Muscle layer of duodenum (tissue), 2 donors: Measurements from ENCODE around the gene NKAPD1.
"Not testable (repeated sequence)": the region's sequence is repeated elsewhere in the genome, so short reads cannot be mapped to it uniquely, and the experiment has no call there.

Experiments
- H3K27ac ChIP-seq: one replicate; pipeline ENCODE4 v1.7.0; 2013; ENCODE audit warnings: mild to moderate bottlenecking, low read length
- H3K27me3 ChIP-seq: one replicate; pipeline ENCODE4 v1.7.0; 2013; ENCODE audit warnings: low read depth, mild to moderate bottlenecking, control low read depth, low read length
- H3K36me3 ChIP-seq, 2 donors: one replicate each; pipeline ENCODE4 v1.7.0; 2013; ENCODE audit warnings: low read length in 2 of 2, control low read depth in 1 of 2, mild to moderate bottlenecking in 1 of 2; ENCODE audit not compliant: insufficient read depth in 2 of 2, control insufficient read depth in 1 of 2
- H3K4me1 ChIP-seq, 2 donors: one replicate each; pipeline ENCODE4 v1.7.0; 2013; ENCODE audit warnings: low read length in 2 of 2, mild to moderate bottlenecking in 2 of 2, control low read depth in 1 of 2, moderate library complexity in 1 of 2; ENCODE audit not compliant: insufficient read depth in 2 of 2, control insufficient read depth in 1 of 2
- H3K4me3 ChIP-seq, 2 donors: one replicate each; pipeline ENCODE4 v1.7.0; 2013; ENCODE audit warnings: low read length in 2 of 2, low read depth in 1 of 2, mild to moderate bottlenecking in 1 of 2
- H3K9me3 ChIP-seq, 2 donors: one replicate each; pipeline ENCODE4 v1.7.0; 2013; ENCODE audit warnings: low read length in 2 of 2, control low read depth in 1 of 2, mild to moderate bottlenecking in 1 of 2; ENCODE audit not compliant: control insufficient read depth in 1 of 2
- donor health status: healthy.

Gene NKAPD1

GRCh38 chr11:112073941-112074811 is at the start of gene NKAPD1, which contains the start of gene PIH1D2:
Gene NKAPD1, plus strand, starts transcription at chr11:112074299. Its CDS starts 1,276 bp downstream, at chr11:112075575.
Gene PIH1D2, minus strand, starts transcription at chr11:112074017. Its CDS starts 843 bp downstream, at chr11:112073174.
- H3K4me3 ChIP-seq = peak within 1 kb of the TSS; percentile 91 to 100
- no peaks in the 10 kb centered on the region for H3K27me3 ChIP-seq
- H3K36me3 ChIP-seq = peaks cover 15 to 30% of the 10 kb centered on the region in 2 donors
- no peaks in the 10 kb centered on the region for H3K9me3 ChIP-seq
- peaks cover 8 to 22% of the 10 kb centered on the region in 2 donors for H3K4me1 ChIP-seq
- peak within 1 kb of the TSS; percentile 83 for H3K27ac ChIP-seq

- Histone ChIP-seq H3K4me3 (peak within 1 kb of the TSS; percentile 75 to 98), H3K27ac (peak within 1 kb of the TSS; percentile 92), H3K9me3 (no peaks in the 10 kb centered on the region), H3K36me3 (peaks cover 22 to 35% of the 10 kb centered on the region in 2 donors), H3K27me3 (no peaks in the 10 kb centered on the region), H3K4me1 (peaks cover 5 to 14% of the 10 kb centered on the region in 2 donors)
Measured at GRCh38 chr11:112024773-112025678, 49.1 kb upstream of the NKAPD1 start, which contains the start of gene DLAT. Gene DLAT, plus strand, starts transcription at chr11:112025408. Its CDS starts 65 bp downstream, at chr11:112025473.

- no peaks in the 10 kb centered on the region for H3K27me3 ChIP-seq
- peaks cover 27 to 35% of the 10 kb centered on the region in 2 donors for H3K36me3 ChIP-seq
- H3K4me3 ChIP-seq = peak overlapping the region; percentile 75 to 98
- H3K9me3 ChIP-seq = no peaks in the 10 kb centered on the region
- peaks cover 5 to 14% of the 10 kb centered on the region in 2 donors for H3K4me1 ChIP-seq
- H3K27ac ChIP-seq = peak overlapping the region; percentile 92
Measured at GRCh38 chr11:112025707-112026106, 48.4 kb upstream of the NKAPD1 start.

- H3K4me3 ChIP-seq, H3K27ac ChIP-seq, H3K27me3 ChIP-seq, H3K9me3 ChIP-seq: not testable (repeated sequence)
- Histone ChIP-seq H3K36me3 (peaks cover 27 to 35% of the 10 kb centered on the region in 2 donors), H3K4me1 (peaks cover 5 to 14% of the 10 kb centered on the region in 2 donors)
Measured at GRCh38 chr11:112026784-112027410, 47.2 kb upstream of the NKAPD1 start.

- Histone ChIP-seq H3K4me3 (no peak overlapping the region), H3K27ac (no peak overlapping the region), H3K36me3 (peaks cover 32 to 46% of the 10 kb centered on the region in 2 donors)
Measured at GRCh38 chr11:112029460-112029859, 44.6 kb upstream of the NKAPD1 start.

GRCh38 chr11:112033902-112034301 is 40.2 kb upstream of the NKAPD1 start:
- no peaks in the 10 kb centered on the region for H3K4me1 ChIP-seq
- peaks cover 40 to 61% of the 10 kb centered on the region in 2 donors for H3K36me3 ChIP-seq
- no peaks in the 10 kb centered on the region for H3K9me3 ChIP-seq
- no peaks in the 10 kb centered on the region for H3K27me3 ChIP-seq
- H3K27ac ChIP-seq = no peak overlapping the region
- H3K4me3 ChIP-seq = no peak overlapping the region

More at GRCh38 chr11:112029460-112029859, 44.6 kb upstream of the NKAPD1 start:
- no peaks in the 10 kb centered on the region for H3K27me3 ChIP-seq
- H3K9me3 ChIP-seq = no peaks in the 10 kb centered on the region
- H3K4me1 ChIP-seq = peaks cover under 1 to 6% of the 10 kb centered on the region in 2 donors

GRCh38 chr11:112037527-112037926 is 36.6 kb upstream of the NKAPD1 start:
- Histone ChIP-seq H3K4me3 (no peak overlapping the region), H3K27ac (no peak overlapping the region), H3K36me3 (peaks cover 29 to 46% of the 10 kb centered on the region in 2 donors), H3K9me3 (no peaks in the 10 kb centered on the region), H3K27me3 (no peaks in the 10 kb centered on the region), H3K4me1 (no peaks in the 10 kb centered on the region)

GRCh38 chr11:112042161-112042960 is 31.7 kb upstream of the NKAPD1 start:
- H3K9me3 ChIP-seq = no peaks in the 10 kb centered on the region
- H3K4me1 ChIP-seq = no peaks in the 10 kb centered on the region
- H3K4me3 ChIP-seq = no peak overlapping the region
- peaks cover 33 to 49% of the 10 kb centered on the region in 2 donors for H3K36me3 ChIP-seq
- no peak overlapping the region for H3K27ac ChIP-seq
- H3K27me3 ChIP-seq = no peaks in the 10 kb centered on the region

GRCh38 chr11:112042961-112043304 is 31.2 kb upstream of the NKAPD1 start:
- H3K4me3 ChIP-seq = no peak overlapping the region
- no peaks in the 10 kb centered on the region for H3K9me3 ChIP-seq
- H3K27me3 ChIP-seq = no peaks in the 10 kb centered on the region
- no peaks in the 10 kb centered on the region for H3K4me1 ChIP-seq
- H3K36me3 ChIP-seq = peaks cover 27 to 43% of the 10 kb centered on the region in 2 donors
- H3K27ac ChIP-seq = no peak overlapping the region

GRCh38 chr11:112044961-112045360 is 29.1 kb upstream of the NKAPD1 start:
- Histone ChIP-seq H3K9me3 (no peaks in the 10 kb centered on the region), H3K27me3 (no peaks in the 10 kb centered on the region), H3K4me1 (no peaks in the 10 kb centered on the region), H3K27ac (no peak overlapping the region), H3K4me3 (no peak overlapping the region), H3K36me3 (peaks cover 18 to 41% of the 10 kb centered on the region in 2 donors)
